ENCODE results near the gene CRYL1.

The CRYL1 gene

DNA sequence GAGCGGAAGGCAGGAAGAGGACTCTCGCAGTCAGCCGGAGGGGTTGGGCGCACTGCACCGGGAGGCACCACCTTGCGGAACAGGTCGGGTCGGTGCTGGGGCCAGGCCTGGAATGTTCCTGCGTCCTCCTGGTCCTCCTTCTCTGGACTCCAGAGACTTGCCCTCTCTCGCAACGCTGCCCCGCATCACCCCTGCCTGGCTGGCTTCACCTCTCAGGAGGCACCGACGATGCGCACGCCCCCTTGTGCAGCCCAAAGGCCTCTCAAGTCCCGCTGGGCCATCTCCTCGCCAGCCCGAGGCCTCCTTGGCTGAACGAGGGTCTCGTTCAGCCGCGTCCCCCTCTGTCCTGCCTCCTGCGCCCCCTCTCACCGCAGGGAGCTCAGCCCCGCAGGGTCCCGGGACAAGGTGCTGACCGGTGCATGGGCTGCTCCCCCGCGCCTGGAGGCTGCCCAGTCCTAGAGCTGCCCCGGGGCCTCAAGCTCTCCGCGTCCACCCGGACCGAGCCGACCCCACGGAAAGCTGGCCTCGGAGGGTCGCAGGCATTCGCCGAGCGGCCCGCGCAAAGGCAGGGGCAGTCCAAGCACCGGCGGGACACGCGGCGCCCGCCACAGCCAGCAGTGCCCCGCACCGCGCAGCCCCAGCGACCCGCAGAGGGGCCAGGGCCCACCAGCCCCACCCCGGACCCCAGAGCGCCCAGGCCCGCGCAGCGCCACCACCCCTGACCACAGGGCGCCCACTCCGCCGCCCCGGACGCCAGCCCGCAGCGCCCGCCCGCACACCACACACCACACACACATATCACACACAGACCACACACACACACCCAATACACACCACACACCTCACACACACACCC lies 133.8 kb downstream of the CRYL1 start:
- TF ChIP-seq POLR2A (IDR thresholded peaks at IDR 0.05; ENCODE audit: extremely low read depth, insufficient read length) = no peak
- DNase-seq (ENCODE audit: low read depth) = no peak
- H3K4me3 ChIP-seq (ENCODE audit: low read depth, low read length) = no peak overlapping the region

DNA sequence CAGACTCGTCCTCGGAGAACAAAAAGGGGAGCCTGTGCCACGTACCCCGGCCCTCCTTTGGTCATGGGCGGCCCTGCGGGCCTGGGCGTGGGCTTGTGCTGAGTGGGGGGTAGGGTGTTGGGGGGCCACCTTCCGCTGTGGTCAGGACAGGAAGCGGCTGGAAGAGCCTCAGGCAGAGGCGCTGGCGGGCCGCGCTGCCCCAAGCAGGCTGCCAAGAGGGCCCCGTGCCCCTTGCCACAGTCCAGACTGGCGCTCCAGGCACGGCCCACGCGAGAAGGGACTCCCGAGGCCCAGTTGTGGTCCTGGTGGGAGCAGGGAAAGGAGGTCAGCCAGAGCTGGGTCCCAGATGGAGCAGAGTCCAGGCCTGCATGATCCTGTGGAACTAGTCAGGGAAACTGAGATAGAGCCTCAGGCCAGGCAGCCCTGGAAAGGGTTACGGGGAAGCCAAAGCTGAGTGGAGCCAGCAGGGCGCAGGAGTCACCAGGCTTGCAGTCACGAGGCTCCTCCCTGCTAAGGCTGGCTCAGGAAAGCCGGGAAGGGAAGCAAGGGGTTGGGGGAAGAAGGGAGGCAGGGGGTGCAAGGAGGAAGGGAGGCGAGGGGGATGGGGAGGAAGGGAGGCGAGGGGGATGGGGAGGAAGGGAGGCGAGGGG lies 135.0 kb downstream of the CRYL1 start:
- H3K4me3 ChIP-seq (ENCODE audit: low read depth, low read length) = no peak overlapping the region
- no peak for DNase-seq (ENCODE audit: low read depth)
- TF ChIP-seq, protein P1, sequence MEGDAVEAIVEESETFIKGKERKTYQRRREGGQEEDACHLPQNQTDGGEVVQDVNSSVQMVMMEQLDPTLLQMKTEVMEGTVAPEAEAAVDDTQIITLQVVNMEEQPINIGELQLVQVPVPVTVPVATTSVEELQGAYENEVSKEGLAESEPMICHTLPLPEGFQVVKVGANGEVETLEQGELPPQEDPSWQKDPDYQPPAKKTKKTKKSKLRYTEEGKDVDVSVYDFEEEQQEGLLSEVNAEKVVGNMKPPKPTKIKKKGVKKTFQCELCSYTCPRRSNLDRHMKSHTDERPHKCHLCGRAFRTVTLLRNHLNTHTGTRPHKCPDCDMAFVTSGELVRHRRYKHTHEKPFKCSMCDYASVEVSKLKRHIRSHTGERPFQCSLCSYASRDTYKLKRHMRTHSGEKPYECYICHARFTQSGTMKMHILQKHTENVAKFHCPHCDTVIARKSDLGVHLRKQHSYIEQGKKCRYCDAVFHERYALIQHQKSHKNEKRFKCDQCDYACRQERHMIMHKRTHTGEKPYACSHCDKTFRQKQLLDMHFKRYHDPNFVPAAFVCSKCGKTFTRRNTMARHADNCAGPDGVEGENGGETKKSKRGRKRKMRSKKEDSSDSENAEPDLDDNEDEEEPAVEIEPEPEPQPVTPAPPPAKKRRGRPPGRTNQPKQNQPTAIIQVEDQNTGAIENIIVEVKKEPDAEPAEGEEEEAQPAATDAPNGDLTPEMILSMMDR (IDR thresholded peaks at IDR 0.05; ENCODE audit: low read depth, low read length) = no peak
- TF ChIP-seq MYC (IDR thresholded peaks at IDR 0.05; ENCODE audit: low read depth, low read length) = no peak
- TF ChIP-seq, protein P2, sequence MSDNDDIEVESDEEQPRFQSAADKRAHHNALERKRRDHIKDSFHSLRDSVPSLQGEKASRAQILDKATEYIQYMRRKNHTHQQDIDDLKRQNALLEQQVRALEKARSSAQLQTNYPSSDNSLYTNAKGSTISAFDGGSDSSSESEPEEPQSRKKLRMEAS (IDR thresholded peaks at IDR 0.05; ENCODE audit: low read depth, low read length) = no peak
- no peak for TF ChIP-seq POLR2A (IDR thresholded peaks at IDR 0.05; ENCODE audit: extremely low read depth, insufficient read length)

DNA sequence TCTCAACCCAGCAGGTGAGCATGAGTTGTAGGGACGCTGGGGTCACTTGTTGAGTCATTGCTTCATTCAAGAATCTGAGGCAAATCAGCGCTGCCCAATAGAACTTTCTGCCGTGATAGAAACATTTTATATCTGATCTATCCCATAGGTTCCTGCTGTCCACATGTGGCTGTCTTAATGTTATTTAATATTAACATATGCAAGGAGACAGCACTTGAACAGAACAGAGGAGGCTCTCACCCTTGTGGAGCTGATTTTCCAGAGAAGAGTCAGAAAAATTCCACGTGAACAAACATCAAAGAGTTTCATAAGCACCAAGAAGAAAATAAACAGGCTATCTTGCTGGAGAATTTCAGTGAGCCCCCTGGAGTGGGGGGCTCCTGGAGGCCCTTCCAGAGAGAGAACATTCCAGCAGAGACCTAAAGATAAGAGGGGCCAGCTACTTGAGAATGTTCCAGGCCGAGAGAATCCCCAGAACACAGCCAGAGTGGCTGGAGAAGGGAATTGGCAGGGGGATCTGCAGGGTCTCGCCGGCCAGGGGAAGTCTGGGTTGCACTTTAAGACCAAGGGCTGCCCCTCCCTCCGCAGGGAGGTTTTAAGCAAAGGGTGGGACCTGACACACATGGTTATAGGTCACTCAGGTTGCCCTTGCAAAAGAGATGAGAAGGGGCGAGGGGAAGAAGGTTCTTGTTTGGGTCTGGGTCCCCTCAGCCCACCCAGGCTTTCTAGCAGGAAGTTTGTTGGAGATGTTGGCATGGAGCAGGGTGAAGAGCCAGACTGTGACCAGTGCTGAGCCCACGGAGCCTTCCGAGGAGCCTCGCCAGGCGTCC lies 135.7 kb downstream of the CRYL1 start:
- TF ChIP-seq POLR2A (IDR thresholded peaks at IDR 0.05; ENCODE audit: extremely low read depth, insufficient read length) = no peak
- TF ChIP-seq MYC (IDR thresholded peaks at IDR 0.05; ENCODE audit: low read depth, low read length) = no peak
- TF ChIP-seq, protein P2 (IDR thresholded peaks at IDR 0.05; ENCODE audit: low read depth, low read length) = no peak
- H3K4me3 ChIP-seq (ENCODE audit: low read depth, low read length) = no peak overlapping the region
- DNase-seq (ENCODE audit: low read depth) = no peak

DNA sequence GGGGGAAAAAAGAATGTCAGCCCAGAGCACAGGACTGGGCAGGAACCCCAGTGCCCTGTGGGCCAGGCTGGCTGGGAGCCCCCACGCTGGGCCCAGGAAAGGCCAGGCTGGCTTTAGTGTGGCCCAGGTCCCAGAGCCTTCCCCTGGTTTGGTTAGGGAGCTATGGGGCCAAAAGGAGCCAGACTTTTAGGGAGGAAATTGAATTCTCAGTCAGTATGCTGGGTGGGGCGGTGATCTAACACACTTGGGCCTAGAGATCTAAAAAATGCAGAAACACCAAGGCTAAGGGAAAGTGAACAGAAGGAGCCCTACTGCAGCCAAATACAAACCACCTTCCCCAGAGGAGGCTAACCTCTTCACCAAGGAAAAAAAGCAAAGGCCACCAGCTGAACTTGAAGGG lies 137.5 kb downstream of the CRYL1 start:
- TF ChIP-seq, protein P1 (IDR thresholded peaks at IDR 0.05; ENCODE audit: low read depth, low read length) = no peak
- TF ChIP-seq, protein P2 (IDR thresholded peaks at IDR 0.05; ENCODE audit: low read depth, low read length) = no peak
- TF ChIP-seq MYC (IDR thresholded peaks at IDR 0.05; ENCODE audit: low read depth, low read length) (no peak), POLR2A (IDR thresholded peaks at IDR 0.05; ENCODE audit: extremely low read depth, insufficient read length) (no peak)
- no peak for DNase-seq (ENCODE audit: low read depth)
- H3K4me3 ChIP-seq (ENCODE audit: low read depth, low read length) = no peak overlapping the region

DNA sequence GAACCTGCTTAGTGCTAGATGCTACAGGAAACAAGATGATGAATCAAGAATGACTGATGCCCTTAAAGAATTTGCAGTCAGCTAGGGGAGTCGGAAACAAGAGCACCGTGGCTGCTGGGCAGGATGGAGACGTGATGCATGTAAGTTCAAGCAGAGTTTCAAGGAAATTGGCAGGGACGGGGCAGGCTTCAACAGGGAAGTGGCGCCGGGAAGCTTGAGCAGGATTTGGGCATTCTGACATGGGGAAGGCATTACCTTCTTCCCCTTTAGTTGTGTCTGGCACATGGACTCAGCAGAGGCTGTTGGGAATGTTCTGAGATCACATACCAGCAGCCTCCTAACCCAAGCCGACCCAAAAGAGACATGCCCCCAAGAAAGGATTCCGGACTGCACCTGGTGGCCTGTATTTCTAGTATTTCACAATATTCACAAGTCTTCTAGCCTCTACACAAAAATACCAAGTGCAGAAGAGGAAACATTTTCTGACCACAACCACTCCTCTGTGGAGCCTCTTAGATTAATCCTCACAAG lies 138.2 kb downstream of the CRYL1 start:
- no peak overlapping the region for H3K4me3 ChIP-seq (ENCODE audit: low read depth, low read length)
- TF ChIP-seq POLR2A (IDR thresholded peaks at IDR 0.05; ENCODE audit: extremely low read depth, insufficient read length) (no peak), MYC (IDR thresholded peaks at IDR 0.05; ENCODE audit: low read depth, low read length) (no peak)
- TF ChIP-seq, protein P1 (IDR thresholded peaks at IDR 0.05; ENCODE audit: low read depth, low read length) = no peak
- TF ChIP-seq, protein P2 (IDR thresholded peaks at IDR 0.05; ENCODE audit: low read depth, low read length) = no peak
- no peak for DNase-seq (ENCODE audit: low read depth)

DNA sequence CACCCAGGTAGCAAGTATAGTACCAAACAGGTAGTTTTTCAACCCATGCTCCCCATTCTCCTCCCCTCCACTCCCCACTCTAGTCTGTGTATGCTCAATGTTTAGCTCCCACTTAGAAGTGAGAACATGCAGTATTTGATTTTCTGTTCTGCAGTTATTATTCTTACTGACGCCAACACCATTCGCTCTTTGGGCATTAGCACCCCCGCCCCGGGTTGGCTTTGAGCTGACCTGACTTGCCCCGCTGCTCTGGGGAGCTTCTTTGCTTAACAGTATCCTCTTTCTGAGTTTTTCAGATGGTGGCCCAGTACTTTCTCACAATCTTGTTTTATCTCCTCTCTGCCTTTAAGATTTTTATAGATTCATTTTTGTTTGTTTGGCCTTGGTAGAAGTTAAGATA lies 138.7 kb downstream of the CRYL1 start:
- no peak for DNase-seq (ENCODE audit: low read depth)
- H3K4me3 ChIP-seq (ENCODE audit: low read depth, low read length) = no peak overlapping the region
- TF ChIP-seq POLR2A (IDR thresholded peaks at IDR 0.05; ENCODE audit: extremely low read depth, insufficient read length) = no peak
- TF ChIP-seq, protein P1 (IDR thresholded peaks at IDR 0.05; ENCODE audit: low read depth, low read length) = no peak
- no peak for TF ChIP-seq MYC (IDR thresholded peaks at IDR 0.05; ENCODE audit: low read depth, low read length)
- TF ChIP-seq, protein P2 (IDR thresholded peaks at IDR 0.05; ENCODE audit: low read depth, low read length) = no peak

Measured in NB4 (cell line).